Fibroblast of skin of left quadriceps (primary cell): ENCODE data around the gene NXN.
"Not testable (repeated sequence)": the region's sequence is repeated elsewhere in the genome, so short reads cannot be mapped to it uniquely, and the experiment has no call there.

ENCODE experiments used
- DNase-seq, 2 experiments: peaks; one replicate each; pipeline ENCODE4 v3.0.0-alpha.2; 2013; ENCODE audit warnings: low read depth in 2 of 2

NXN gene

DNA sequence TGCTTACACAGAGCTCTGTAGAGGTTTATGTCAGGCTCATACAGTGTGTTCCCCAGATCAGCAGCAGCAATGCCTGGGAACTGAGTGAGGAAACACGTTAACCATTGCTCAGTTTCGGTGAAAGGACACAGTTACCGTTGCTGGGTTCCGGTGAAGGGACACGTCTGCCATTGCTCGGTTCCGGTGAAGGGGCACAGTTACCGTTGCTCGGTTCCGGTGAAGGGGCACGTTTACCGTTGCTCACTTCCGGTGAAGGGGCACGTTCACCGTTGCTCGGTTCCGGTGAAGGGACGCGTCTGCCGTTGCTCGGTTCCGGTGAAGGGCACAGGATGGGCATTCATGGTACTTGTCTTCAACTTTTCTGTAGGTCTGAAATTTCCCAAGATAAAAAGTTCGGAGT is 115.7 kb downstream of the NXN start:
- no peak for DNase-seq

DNA sequence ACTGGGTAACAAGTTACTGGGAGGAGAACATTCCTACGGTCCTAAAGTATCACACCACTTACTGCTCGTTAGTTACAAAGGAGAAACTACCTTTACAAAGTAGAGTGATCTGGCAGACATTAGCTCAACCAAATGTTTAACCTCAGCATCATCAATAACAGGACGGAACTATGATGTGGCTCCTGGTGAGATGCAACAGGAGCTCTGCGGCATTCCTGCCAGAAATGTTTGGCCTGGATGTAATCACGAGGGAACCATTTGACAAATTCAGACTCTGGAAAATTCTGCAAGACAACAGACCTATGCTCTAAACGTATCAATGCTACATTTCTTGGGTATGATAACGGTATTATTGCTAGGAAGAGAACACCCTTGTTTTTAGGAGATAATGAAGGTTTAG is 117.0 kb downstream of the NXN start:
- no peak for DNase-seq

GRCh38 chr17:861364-861763 is 118.2 kb downstream of the NXN start:
- DNase-seq: no peak

DNA sequence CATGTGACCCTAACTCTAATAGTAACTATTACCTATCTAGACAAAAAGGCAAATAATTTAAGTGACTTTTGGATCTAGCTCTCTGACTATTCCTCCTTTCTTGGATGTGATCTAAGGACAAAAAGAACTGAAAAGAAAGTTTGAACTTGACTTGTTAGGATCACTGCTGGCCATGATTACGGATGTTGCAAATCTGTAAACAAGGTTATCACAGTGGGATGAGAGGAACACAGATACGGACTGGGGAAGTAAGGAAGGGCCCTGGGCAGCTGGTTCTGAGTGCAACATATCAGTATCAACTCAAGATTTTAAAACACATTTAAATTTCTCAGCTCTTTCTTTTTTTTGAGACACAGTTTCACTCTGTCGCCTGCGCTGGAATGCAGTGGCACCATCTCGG is 118.8 kb downstream of the NXN start:
- no peak for DNase-seq

- DNase-seq: no peak
These were observed 119.8 kb downstream of the NXN start for GRCh38 chr17:859824-860195.

- DNase-seq: no peak
These were observed 120.3 kb downstream of the NXN start for GRCh38 chr17:859061-859823.

DNA sequence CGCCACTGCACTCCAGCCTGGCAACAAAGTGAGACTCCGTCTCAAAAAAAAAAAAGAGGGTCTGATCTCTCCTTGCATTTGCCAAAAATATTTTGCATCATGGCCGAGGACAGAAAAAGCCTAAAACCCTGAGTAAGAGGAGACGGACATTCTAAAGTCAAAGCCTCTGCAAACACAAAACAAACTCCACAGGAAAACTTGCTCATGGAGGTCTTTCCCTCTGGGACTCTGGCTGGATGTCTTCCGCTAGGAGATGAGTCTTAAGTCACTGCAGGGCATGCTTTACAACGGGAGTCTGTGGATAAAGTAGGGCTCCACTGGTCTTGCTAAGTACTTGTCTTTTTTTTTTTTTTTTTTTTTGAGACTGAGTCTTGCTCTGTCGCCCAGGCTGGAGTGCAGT is 123.4 kb downstream of the NXN start:
- DNase-seq: no peak

DNA sequence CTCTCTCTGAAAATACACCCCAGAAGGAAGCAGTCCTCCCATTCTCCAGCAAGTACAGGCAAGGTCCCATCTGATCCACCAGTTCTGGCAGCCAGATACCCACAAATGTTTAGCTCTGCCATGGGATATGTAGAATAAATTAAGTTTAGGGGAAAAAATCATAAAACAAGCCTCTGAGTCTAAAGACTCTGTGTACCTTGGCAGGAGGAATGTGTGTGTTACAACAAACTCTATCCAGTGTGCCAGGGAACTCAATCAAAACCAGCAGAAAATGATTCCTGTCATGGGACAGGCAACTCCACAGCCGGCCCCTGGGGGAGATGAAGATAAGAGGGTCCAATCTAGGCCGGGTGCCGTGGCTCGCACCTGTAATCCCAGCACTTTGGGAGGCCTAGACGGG is 124.0 kb downstream of the NXN start:
- no peak for DNase-seq

DNA sequence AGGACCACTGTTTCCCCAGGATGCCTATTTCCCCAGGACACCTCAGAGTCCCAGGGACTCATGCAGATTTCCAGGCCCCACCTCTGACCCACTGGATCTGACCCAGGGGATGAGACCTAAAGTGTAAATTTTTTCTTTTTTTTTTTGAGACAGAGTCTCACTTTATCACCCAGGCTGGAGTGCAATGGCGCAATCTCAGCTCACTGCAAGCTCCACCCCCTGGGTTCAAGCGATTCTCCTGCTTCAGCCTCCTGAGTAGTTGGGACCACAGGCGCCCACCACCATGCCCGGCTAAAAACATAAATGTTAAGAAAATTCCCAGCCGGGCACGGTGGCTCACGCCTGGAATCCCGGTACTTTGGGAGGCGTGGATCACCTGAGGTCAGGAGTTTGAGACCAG is 126.7 kb downstream of the NXN start:
- DNase-seq: not testable (repeated sequence)

DNA sequence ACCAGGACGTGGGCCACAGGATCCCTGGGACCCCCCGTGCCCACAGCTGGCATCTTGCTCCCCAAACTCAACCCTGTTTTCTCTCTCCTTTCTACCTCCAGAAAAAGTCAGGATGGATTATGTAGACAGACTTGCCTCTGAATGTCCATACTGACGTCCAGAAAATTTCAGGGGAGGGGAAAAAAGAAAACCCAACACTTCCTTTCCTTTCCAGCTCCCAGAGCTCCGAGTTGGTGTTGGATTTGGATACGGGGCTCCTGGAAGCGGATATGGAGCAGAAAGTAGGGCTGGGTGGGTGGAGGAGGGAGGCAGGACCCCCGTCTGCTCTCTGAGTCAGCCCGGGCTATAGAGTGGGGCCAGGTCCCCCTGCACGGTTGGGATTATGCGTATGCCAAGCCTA is 127.2 kb downstream of the NXN start:
- no peak for DNase-seq

GRCh38 chr17:851924-852323 is 127.7 kb downstream of the NXN start:
- DNase-seq: no peak

DNA sequence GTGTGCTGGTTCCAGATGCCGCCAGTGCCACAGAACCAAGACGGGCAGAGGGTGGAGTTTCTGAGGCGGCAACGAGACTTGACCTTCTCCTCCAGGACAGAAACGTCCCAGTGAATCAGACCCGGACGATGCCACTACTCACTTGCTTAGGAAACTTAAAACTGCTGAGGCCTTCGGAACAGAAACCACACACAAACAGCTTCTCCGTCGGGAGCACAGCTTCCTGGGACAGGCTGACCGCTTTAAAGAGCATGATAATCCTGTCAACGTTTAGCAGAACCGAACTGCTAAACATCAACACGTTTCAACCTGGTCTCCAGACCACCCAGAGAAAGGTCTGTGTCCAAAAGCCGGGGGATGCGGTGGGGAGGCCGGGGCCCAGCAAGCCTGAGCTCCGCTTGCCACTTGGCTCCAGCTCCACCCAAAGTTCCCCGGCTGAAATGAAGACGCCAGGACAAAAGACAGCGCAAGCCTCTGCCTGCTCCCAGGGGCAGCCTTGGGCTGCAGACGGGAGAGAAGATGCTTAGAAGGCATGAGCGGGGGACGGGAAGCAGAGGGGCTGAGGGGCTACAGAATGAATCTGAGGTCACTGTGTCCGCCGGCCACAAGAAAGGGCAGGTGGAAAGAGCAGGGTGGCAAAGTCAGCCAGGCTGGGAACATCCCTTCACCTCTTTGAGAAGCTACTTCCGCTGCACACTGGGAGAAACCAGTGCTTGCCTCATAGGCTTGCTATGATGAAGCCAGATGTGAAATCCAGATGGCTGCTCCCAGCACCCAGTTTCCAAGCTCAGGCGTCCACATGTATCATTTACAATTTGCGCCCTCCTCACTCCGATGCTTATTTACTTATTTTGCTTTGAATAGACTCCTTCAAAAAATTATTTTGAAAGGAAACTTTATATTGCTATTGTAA is 128.5 kb downstream of the NXN start:
- peak in 1 of 2 experiments; percentile 57 for DNase-seq

GRCh38 chr17:850086-850850 is 129.3 kb downstream of the NXN start:
- DNase-seq: no peak

- DNase-seq: no peak
These were observed 131.2 kb downstream of the NXN start for GRCh38 chr17:848402-848801.

GRCh38 chr17:846901-847843 is 132.4 kb downstream of the NXN start:
- peak in 1 of 2 experiments; percentile 71 for DNase-seq

DNA sequence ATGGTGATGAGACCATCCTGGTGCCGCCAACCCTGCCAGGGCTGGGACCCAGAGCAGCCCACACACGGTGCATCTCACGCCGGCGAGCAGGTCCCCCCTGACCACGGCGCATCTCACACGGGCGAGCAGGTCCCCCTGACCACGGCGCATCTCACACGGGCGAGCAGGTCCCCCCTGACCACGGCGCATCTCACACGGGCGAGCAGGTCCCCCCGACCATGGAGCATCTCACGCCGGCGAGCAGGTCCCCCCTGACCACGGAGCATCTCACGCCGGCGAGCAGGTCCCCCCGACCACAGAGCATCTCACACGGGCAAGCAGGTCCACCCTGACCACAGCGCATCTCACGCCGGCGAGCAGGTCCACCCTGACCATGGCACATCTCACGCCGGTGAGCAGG is 138.3 kb downstream of the NXN start:
- no peak for DNase-seq

DNA sequence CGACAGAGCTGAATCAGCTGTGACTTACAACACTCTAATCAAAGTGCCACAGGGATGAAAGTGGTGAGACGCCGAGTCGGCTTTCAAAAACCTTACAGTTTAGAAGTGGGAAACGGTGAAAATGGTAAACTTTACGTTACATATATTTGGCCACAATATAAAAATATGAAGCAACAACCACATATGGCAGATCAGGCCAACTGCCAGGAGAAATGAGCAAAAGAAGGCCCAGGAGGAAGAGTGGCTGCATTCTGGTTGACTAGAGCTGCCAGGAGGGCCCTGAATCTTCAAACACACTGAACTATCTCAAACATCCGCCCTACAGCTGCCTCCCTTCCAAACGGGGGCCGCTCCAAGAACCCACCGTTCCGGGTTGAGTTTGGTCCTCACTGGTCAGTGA is 141.1 kb downstream of the NXN start:
- DNase-seq: peak in 1 of 2 experiments; percentile 42

DNA sequence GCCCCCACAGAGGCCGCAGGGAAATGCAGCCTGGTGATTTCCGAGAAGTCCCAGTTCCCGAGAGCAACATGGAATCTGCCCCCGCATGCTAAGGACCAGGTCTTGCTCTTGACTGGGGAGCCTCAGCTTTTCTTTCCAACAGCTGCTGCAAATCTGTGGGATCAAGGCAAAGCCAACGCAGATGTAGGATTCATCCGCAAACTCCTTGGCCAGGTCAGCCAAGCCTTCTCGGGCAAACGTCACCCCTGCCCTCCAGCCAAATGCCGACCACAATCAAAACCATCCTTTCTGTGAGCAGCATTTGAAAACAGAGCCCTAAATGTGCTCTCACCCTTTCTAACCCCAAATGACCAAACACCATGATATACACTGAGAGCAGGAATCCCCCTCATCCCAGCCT is 143.4 kb downstream of the NXN start:
- DNase-seq: no peak

DNA sequence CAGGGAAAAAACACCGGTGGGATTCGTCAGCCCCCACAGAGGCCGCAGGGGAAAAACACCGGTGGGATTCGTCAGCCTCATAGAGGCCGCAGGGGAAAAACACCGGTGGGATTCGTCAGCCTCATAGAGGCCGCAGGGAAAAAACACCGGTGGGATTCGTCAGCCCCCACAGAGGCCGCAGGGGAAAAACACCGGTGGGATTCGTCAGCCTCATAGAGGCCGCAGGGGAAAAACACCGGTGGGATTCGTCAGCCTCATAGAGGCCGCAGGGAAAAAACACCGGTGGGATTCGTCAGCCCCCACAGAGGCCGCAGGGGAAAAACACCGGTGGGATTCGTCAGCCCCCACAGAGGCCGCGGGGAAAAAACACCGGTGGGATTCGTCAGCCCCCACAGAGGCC is 143.9 kb downstream of the NXN start:
- not testable (repeated sequence) for DNase-seq

- DNase-seq: peak; percentile 95 to 97
These were observed 144.3 kb downstream of the NXN start for GRCh38 chr17:835263-835662.

DNA sequence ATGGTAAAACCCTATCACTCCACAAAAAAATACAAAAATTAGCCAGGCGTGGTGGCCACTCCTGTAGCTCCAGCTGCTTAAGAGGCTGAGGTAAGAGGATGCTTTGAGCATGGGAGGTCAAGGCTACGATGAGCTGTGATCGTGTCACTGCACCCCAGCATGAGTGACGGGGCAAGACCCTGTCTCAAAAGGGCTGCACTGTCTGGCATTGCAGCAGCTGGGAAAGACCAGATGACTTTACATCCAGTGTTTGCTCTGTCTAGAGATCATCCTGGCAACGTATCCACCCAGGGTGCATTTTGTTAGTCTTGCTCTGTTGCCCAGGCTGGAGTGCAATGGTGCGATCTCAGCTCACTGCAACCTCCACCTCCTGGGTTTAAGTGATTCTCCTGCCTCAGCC is 145.4 kb downstream of the NXN start:
- no peak for DNase-seq
